GM12865 (cell line): ENCODE results near the gene TMUB1.

Experiments used
- DNase-seq: peaks from one replicate; pipeline ENCODE4 v3.0.0; 2010; ENCODE audit warnings: low read depth
- H3K4me3 ChIP-seq: 2 replicates; pipeline ENCODE4 v1.5.1; 2011; ENCODE audit warnings: mild to moderate bottlenecking, low read depth, low read length, control low read depth
- CTCF ChIP-seq: IDR thresholded peaks from 2 replicates; pipeline ENCODE4 v1.5.1; 2011; ENCODE audit warnings: low read length, control low read depth, low read depth, inconsistent platforms; ENCODE audit not compliant: insufficient read depth; ENCODE audit errors: missing control alignments

TMUB1 gene

GRCh38 chr7:151056666-151057505 is 26.4 kb downstream of the TMUB1 start:
- no peak for DNase-seq
- TF ChIP-seq CTCF, result no peak
- peak overlapping the region; percentile 64 for H3K4me3 ChIP-seq

GRCh38 chr7:151056283-151056665 is 27.0 kb downstream of the TMUB1 start:
- DNase-seq, result no peak
- TF ChIP-seq CTCF, result no peak
- no peak overlapping the region for H3K4me3 ChIP-seq

GRCh38 chr7:151053751-151054150 is 29.5 kb downstream of the TMUB1 start:
- DNase-seq, result no peak
- TF ChIP-seq CTCF, result no peak
- H3K4me3 ChIP-seq, result no peak overlapping the region

- no peak for TF ChIP-seq CTCF
- H3K4me3 ChIP-seq, result no peak overlapping the region
- DNase-seq, result no peak
These were observed 30.2 kb downstream of the TMUB1 start for GRCh38 chr7:151053096-151053495.

- no peak overlapping the region for H3K4me3 ChIP-seq
- peak; percentile 49 for DNase-seq
- no peak for TF ChIP-seq CTCF
These were observed 32.2 kb downstream of the TMUB1 start for GRCh38 chr7:151051108-151051507.

- no peak for TF ChIP-seq CTCF
- DNase-seq, result no peak
- no peak overlapping the region for H3K4me3 ChIP-seq
These were observed 34.3 kb downstream of the TMUB1 start for GRCh38 chr7:151048911-151049463.
